Osteoblast (primary cell): ENCODE results near the gene KCNE1. TPM values are rescaled to one million over a fixed set of nuclear protein-coding genes. Genes with fewer than 3 reads are reported as not detected.

Source experiments
- DNase-seq: peaks from one replicate; pipeline ENCODE4 v3.0.0; 2011; ENCODE audit warnings: low spot score, mixed read lengths; ENCODE audit not compliant: insufficient read length; ENCODE audit errors: missing footprints
- H2AFZ ChIP-seq: 2 replicates; pipeline ENCODE4 v1.6.0; 2011; ENCODE audit warnings: mild to moderate bottlenecking, low read length
- H3K27ac ChIP-seq: 2 replicates; pipeline ENCODE4 v1.5.1; 2011; ENCODE audit warnings: mild to moderate bottlenecking, low read depth, low read length, moderate library complexity
- H3K27me3 ChIP-seq: 2 replicates; pipeline ENCODE4 v1.6.0; 2012; ENCODE audit warnings: mild to moderate bottlenecking, control low read depth, inconsistent platforms, low read length, moderate library complexity; ENCODE audit not compliant: insufficient read depth
- H3K36me3 ChIP-seq: 2 replicates; pipeline ENCODE4 v1.5.1; 2011; ENCODE audit warnings: mild to moderate bottlenecking, low read length, control low read depth, moderate library complexity; ENCODE audit not compliant: insufficient read depth
- H3K4me1 ChIP-seq: 2 replicates; pipeline ENCODE4 v1.5.1; 2011; ENCODE audit warnings: mild to moderate bottlenecking, low read length, control low read depth, moderate library complexity; ENCODE audit not compliant: insufficient read depth
- H3K4me2 ChIP-seq: 2 replicates; pipeline ENCODE4 v1.6.0; 2011; ENCODE audit warnings: mild to moderate bottlenecking, low read length; ENCODE audit not compliant: insufficient read depth
- H3K4me3 ChIP-seq: fragments of 200-600 bp; sonication (generic); 3 replicates; pipeline ENCODE4 v1.5.1; 2012; ENCODE audit warnings: mild to moderate bottlenecking, low read length, inconsistent platforms; ENCODE audit not compliant: insufficient read depth
- H3K79me2 ChIP-seq: 2 replicates; pipeline ENCODE4 v1.6.0; 2012; ENCODE audit warnings: mild to moderate bottlenecking, low read length, control low read depth, inconsistent platforms; ENCODE audit not compliant: insufficient read depth
- H3K9me3 ChIP-seq: 2 replicates; pipeline ENCODE4 v1.5.1; 2011; ENCODE audit warnings: low read depth, low read length, control low read depth
- H4K20me1 ChIP-seq: 2 replicates; pipeline ENCODE4 v1.6.0; 2012; ENCODE audit warnings: mild to moderate bottlenecking, low read length, control low read depth; ENCODE audit not compliant: insufficient read depth
- CTCF ChIP-seq: IDR thresholded peaks from 2 replicates; pipeline ENCODE4 v1.5.1; 2011; ENCODE audit warnings: mild to moderate bottlenecking, low read depth, low read length, moderate library complexity; ENCODE audit errors: extremely low read depth
- total RNA-seq: library from RNA; depleted of rRNA; stranded (reverse); fragments of >200 nt; gene quantifications from 2 replicates; pipeline ENCODE4 v1.2.3, GENCODE V29; 2012

KCNE1 gene
- total RNA-seq, 1 donor, result 0.72 TPM

GRCh38 chr21:34526618-34527290, 14.7 kb upstream of the KCNE1 start:
- H4K20me1 ChIP-seq, result peaks cover 12% of the 10 kb centered on the region
- no peaks in the 10 kb centered on the region for H3K9me3 ChIP-seq
- peaks cover 24% of the 10 kb centered on the region for H3K79me2 ChIP-seq
- peak overlapping the region; percentile 89 for H3K27ac ChIP-seq
- peak; percentile 95 for DNase-seq
- peaks cover 20% of the 10 kb centered on the region for H3K36me3 ChIP-seq
- H3K4me2 ChIP-seq, result peak overlapping the region; percentile 93
- no peak for TF ChIP-seq CTCF
- H3K4me1 ChIP-seq, result peaks cover 43% of the 10 kb centered on the region
- no peaks in the 10 kb centered on the region for H3K27me3 ChIP-seq
- peak overlapping the region; percentile 74 for H3K4me3 ChIP-seq
- H2AFZ ChIP-seq, result no peak overlapping the region

- Histone ChIP-seq H3K79me2 (peaks cover 24% of the 10 kb centered on the region), H3K27me3 (no peaks in the 10 kb centered on the region), H3K4me2 (peak overlapping the region; percentile 93), H3K4me3 (peak overlapping the region; percentile 74), H3K4me1 (peaks cover 43% of the 10 kb centered on the region), H3K36me3 (peaks cover 25% of the 10 kb centered on the region), H3K9me3 (no peaks in the 10 kb centered on the region), H4K20me1 (peaks cover 16% of the 10 kb centered on the region), H2AFZ (no peak overlapping the region), H3K27ac (peak overlapping the region; percentile 89)
- TF ChIP-seq CTCF, result no peak
- DNase-seq, result no peak
Observed at GRCh38 chr21:34526241-34526617, 14.2 kb upstream of the KCNE1 start.

GRCh38 chr21:34524646-34525601, 12.9 kb upstream of the KCNE1 start:
- peaks cover 34% of the 10 kb centered on the region for H3K4me1 ChIP-seq

More at GRCh38 chr21:34524646-34525601, 12.9 kb upstream of the KCNE1 start:
- H3K27ac ChIP-seq, result peak overlapping the region; percentile 89
- H3K4me3 ChIP-seq, result peak overlapping the region; percentile 74
- no peaks in the 10 kb centered on the region for H3K9me3 ChIP-seq
- H3K27me3 ChIP-seq, result no peaks in the 10 kb centered on the region
- H4K20me1 ChIP-seq, result peaks cover 16% of the 10 kb centered on the region
- peak overlapping the region; percentile 93 for H3K4me2 ChIP-seq
- peaks cover 38% of the 10 kb centered on the region for H3K36me3 ChIP-seq
- H3K79me2 ChIP-seq, result peaks cover 24% of the 10 kb centered on the region
- no peak for TF ChIP-seq CTCF
- H2AFZ ChIP-seq, result no peak overlapping the region
- peak; percentile 88 for DNase-seq
